ENCODE measurements around the gene ID3.

The ID3 gene

GRCh38 chr1:23531562-23532094 is 27.7 kb downstream of the ID3 start:
- TF ChIP-seq MYC (IDR thresholded peaks at IDR 0.05; ENCODE audit: low read depth, low read length), result no peak
- no peak for TF ChIP-seq POLR2A (IDR thresholded peaks at IDR 0.05; ENCODE audit: extremely low read depth, insufficient read length)
- TF ChIP-seq CTCF (IDR thresholded peaks at IDR 0.05; ENCODE audit: low read depth, low read length), result no peak
- TF ChIP-seq MAX (IDR thresholded peaks at IDR 0.05; ENCODE audit: low read depth, low read length), result no peak
- peak overlapping the region; percentile 43 for H3K4me3 ChIP-seq (ENCODE audit: low read depth, low read length)
- DNase-seq (ENCODE audit: low read depth), result no peak

- H3K4me3 ChIP-seq (ENCODE audit: low read depth, low read length), result peak within 1 kb of the TSS; percentile 64
- DNase-seq (ENCODE audit: low read depth), result peak; percentile 93
- TF ChIP-seq MAX (IDR thresholded peaks at IDR 0.05; ENCODE audit: low read depth, low read length), result peak; percentile 21; the same call in 1 of the 2 replicates
- no peak for TF ChIP-seq CTCF (IDR thresholded peaks at IDR 0.05; ENCODE audit: low read depth, low read length)
- TF ChIP-seq POLR2A (IDR thresholded peaks at IDR 0.05; ENCODE audit: extremely low read depth, insufficient read length), result peak; percentile 44
- TF ChIP-seq MYC (IDR thresholded peaks at IDR 0.05; ENCODE audit: low read depth, low read length), result peak; percentile 24; the same call in 1 of the 2 replicates
Measured at GRCh38 chr1:23530747-23531561, 28.3 kb downstream of the ID3 start, which contains the start of gene E2F2. Gene E2F2 (minus strand): TSS chr1:23531233. CDS start chr1:23530793, 440 bp downstream.

- TF ChIP-seq MAX (IDR thresholded peaks at IDR 0.05; ENCODE audit: low read depth, low read length) (no peak), CTCF (IDR thresholded peaks at IDR 0.05; ENCODE audit: low read depth, low read length) (no peak), POLR2A (IDR thresholded peaks at IDR 0.05; ENCODE audit: extremely low read depth, insufficient read length) (no peak)
- H3K4me3 ChIP-seq (ENCODE audit: low read depth, low read length), result peak overlapping the region; percentile 64
- DNase-seq (ENCODE audit: low read depth), result no peak
Measured at GRCh38 chr1:23530087-23530746, 29.1 kb downstream of the ID3 start.

DNA sequence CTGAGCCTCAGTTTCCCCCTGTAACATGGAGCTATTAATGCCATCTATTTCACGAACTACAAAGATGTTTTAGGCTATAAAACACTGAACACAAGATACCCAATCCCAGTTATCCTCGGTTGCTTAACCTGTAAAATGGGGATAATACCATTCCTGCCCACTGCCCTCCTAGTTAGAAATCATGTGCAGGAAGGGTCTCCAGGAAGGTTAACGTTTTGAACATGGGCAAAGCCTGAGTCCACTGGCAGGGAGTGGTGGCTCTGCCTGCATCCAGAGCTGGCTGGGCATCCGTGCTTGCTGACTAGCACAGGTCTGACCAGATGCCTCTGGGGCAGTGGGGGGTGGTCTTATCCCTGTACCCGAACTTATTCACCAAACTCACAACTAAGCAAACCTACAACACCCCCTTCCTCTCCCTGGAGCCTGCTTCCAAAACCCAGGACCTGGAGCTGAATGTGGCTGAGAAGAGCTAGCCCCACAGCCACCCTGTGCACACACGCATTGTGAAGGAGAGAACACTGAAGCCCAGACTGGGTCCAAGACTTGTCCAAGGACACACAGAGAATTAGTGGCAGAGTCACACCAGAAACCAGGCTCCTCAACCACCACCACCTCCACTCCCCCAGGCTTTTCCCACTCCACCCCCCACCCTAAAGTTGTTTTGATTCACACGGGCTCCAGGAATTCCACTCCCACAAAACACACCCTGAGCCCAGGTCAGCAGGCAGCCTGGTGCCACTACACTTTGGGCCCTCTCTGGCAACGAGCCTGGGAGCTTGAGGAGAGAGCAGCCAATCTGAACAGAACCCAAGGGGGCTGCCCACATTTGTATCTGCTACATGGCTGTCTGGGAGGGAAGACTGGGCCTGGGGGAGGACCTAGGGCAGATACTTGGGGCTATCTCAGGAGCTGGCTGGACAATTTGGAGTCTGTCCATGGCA is 29.9 kb downstream of the ID3 start:
- no peak for DNase-seq (ENCODE audit: low read depth)
- TF ChIP-seq MYC (IDR thresholded peaks at IDR 0.05; ENCODE audit: low read depth, low read length) (no peak), CTCF (IDR thresholded peaks at IDR 0.05; ENCODE audit: low read depth, low read length) (no peak)
- peak overlapping the region; percentile 64 for H3K4me3 ChIP-seq (ENCODE audit: low read depth, low read length)

- peak; percentile 86 for DNase-seq (ENCODE audit: low read depth)
- peak overlapping the region; percentile 64 for H3K4me3 ChIP-seq (ENCODE audit: low read depth, low read length)
- TF ChIP-seq POLR2A (IDR thresholded peaks at IDR 0.05; ENCODE audit: extremely low read depth, insufficient read length), result no peak
- no peak; the same call in 1 of the 2 replicates for TF ChIP-seq MYC (IDR thresholded peaks at IDR 0.05; ENCODE audit: low read depth, low read length)
- peak; percentile 53 for TF ChIP-seq MAX (IDR thresholded peaks at IDR 0.05; ENCODE audit: low read depth, low read length)
- no peak for TF ChIP-seq CTCF (IDR thresholded peaks at IDR 0.05; ENCODE audit: low read depth, low read length)
Measured at GRCh38 chr1:23528250-23528978, 30.9 kb downstream of the ID3 start.

Data from NB4 (cell line).